ENCODE results near the gene GTPBP1.
A peak's percentile ranks its signal among the peaks of the same experiment; 100 is the strongest.

The GTPBP1 gene

DNA sequence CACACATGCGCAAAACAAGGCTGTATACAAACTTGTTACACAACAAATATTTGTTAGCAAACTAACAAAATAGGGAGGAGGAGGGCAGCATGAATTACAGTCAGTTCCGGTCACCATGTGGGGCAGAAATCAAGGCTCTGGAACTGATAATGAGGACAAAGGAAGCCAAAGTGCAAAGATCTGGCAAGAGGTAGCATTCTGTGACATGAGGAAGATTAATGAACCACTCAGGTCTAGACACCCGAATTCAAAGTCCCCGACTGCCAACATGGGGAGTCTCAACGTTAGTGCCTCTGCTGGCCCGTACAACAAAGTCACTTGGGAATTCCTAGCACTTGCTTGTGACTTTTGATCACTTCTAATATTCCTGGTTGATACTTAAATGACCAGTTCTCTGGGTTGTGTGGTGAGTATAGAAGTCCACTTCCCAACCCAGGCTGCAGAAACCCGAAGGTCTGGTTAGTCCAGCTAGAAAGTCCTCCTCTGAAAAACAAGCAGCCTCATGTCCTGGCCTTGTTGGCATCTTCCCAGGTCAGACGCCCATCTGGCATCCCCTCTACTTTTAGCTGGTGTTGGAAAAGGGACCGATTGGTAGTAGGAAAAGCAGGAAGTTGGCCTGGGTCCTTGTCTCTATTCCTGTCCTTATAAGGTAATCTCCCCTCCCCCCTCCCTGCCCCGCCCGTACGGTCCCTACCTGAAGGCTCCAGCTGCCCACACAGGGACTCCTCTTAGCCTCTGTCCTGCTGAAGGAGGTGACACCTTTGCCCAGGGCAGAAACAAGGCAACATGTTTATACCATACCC, 48.4 kb downstream of the GTPBP1 start:
- H3K36me3 Mint-ChIP-seq (ENCODE audit: insufficient read depth) = peaks cover 63% of the 10 kb centered on the region
- H3K27me3 Mint-ChIP-seq = no peaks in the 10 kb centered on the region
- DNase-seq (ENCODE audit: low spot score in 2 of 2) (no peak), ATAC-seq (replicated peaks; ENCODE audit: extremely low read depth, poor library complexity, severe bottlenecking) (no peak)
- no peaks in the 10 kb centered on the region for H3K9me3 Mint-ChIP-seq
- H3K4me3 Mint-ChIP-seq = peak overlapping the region; percentile 98
- H3K27ac Mint-ChIP-seq (ENCODE audit: low read depth) = peak overlapping the region; percentile 93
- peaks cover 81% of the 10 kb centered on the region for H3K4me1 Mint-ChIP-seq

GRCh38 chr22:38754751-38755154, 49.0 kb downstream of the GTPBP1 start:
- Mint-ChIP-seq H3K9me3 (no peaks in the 10 kb centered on the region), H3K36me3 (ENCODE audit: insufficient read depth) (peaks cover 57% of the 10 kb centered on the region), H3K27me3 (no peaks in the 10 kb centered on the region), H3K27ac (ENCODE audit: low read depth) (peak overlapping the region; percentile 93), H3K4me1 (peaks cover 77% of the 10 kb centered on the region), H3K4me3 (peak overlapping the region; percentile 98)
- no peak for ATAC-seq (replicated peaks; ENCODE audit: extremely low read depth, poor library complexity, severe bottlenecking)
- DNase-seq (ENCODE audit: low spot score in 2 of 2) = no peak

DNA sequence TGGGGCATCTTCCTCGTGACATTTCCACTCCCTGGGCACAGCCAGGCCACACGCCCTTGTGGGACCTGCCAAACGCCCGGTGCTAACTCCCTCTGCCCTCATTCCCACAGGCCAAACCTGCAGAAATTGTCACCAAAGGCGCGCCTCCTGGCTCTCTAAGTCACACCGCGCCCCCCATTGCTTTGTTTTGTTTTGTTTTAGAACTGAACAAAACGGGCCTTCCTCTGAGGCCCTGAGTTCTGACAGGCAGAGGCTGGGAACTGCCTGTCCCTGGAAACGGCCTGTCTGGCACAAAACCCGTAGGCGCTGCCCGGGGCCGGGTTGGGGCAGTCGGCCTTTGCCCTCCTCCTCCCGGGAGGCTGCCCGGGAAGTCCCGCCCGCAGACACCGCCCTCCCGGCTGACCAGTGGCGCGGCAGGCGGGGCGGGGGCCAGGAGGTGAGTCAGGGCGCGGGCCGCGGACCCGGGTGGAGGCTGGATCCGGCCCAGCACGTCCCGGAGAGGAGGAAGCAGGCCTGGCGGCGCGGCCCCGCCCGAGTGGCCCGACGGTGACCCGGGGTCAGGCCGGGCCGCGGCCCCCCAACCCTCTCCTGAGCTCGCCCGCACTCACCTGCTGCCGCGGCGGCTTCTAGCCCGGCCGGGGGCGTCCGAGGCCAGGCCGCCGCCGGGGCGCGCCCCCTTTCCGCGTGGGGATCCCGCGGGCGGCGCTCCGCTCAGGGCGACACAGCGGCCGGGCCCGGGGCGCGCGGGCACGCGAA, 49.6 kb downstream of the GTPBP1 start:
- Mint-ChIP-seq H3K36me3 (ENCODE audit: insufficient read depth) (peaks cover 52% of the 10 kb centered on the region), H3K9me3 (no peaks in the 10 kb centered on the region), H3K27ac (ENCODE audit: low read depth) (peak overlapping the region; percentile 93), H3K4me3 (peak overlapping the region; percentile 98), H3K4me1 (peaks cover 71% of the 10 kb centered on the region), H3K27me3 (no peaks in the 10 kb centered on the region)
- ATAC-seq (replicated peaks; ENCODE audit: extremely low read depth, poor library complexity, severe bottlenecking) = peak; percentile 10
- peak in 1 of 2 donors; percentile 32 for DNase-seq (ENCODE audit: low spot score in 2 of 2)

GRCh38 chr22:38755911-38756532, 50.3 kb downstream of the GTPBP1 start, which contains the start of gene SUN2:
Gene SUN2 (minus strand): TSS chr22:38755998. CDS start chr22:38752628, 3,370 bp downstream.
- DNase-seq (ENCODE audit: low spot score in 2 of 2) = peak; percentile 88 to 89
- peaks cover 45% of the 10 kb centered on the region for H3K36me3 Mint-ChIP-seq (ENCODE audit: insufficient read depth)
- peak within 1 kb of the TSS; percentile 93 for H3K27ac Mint-ChIP-seq (ENCODE audit: low read depth)
- H3K27me3 Mint-ChIP-seq = no peaks in the 10 kb centered on the region
- H3K9me3 Mint-ChIP-seq = no peaks in the 10 kb centered on the region
- peak within 1 kb of the TSS; percentile 98 for H3K4me3 Mint-ChIP-seq
- H3K4me1 Mint-ChIP-seq = peaks cover 67% of the 10 kb centered on the region
- ATAC-seq (replicated peaks; ENCODE audit: extremely low read depth, poor library complexity, severe bottlenecking) = peak; percentile 73

GRCh38 chr22:38756711-38757463, 51.1 kb downstream of the GTPBP1 start:
- H3K4me1 Mint-ChIP-seq = peaks cover 58% of the 10 kb centered on the region
- H3K27me3 Mint-ChIP-seq = no peaks in the 10 kb centered on the region
- peak overlapping the region; percentile 92 for H3K27ac Mint-ChIP-seq (ENCODE audit: low read depth)
- ATAC-seq (replicated peaks; ENCODE audit: extremely low read depth, poor library complexity, severe bottlenecking) (no peak), DNase-seq (ENCODE audit: low spot score in 2 of 2) (no peak)
- H3K4me3 Mint-ChIP-seq = peak overlapping the region; percentile 89
- peaks cover 36% of the 10 kb centered on the region for H3K36me3 Mint-ChIP-seq (ENCODE audit: insufficient read depth)
- H3K9me3 Mint-ChIP-seq = no peaks in the 10 kb centered on the region

DNA sequence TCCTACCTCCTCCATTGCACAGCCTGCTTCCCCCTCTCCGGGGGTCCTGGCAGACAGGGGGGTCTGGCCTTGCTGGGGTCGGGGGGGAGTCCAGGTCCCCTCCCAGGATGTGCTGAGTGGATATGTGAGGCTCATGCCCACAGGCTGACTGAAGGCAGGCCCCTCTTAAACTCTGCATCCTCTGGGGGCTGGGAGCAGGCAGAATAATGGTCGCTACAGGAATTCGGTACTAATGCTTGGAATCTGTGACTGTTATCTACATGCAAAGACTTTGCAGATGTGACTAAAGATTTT, 51.7 kb downstream of the GTPBP1 start:
- peaks cover 31% of the 10 kb centered on the region for H3K36me3 Mint-ChIP-seq (ENCODE audit: insufficient read depth)
- no peaks in the 10 kb centered on the region for H3K9me3 Mint-ChIP-seq
- peak overlapping the region; percentile 89 for H3K4me3 Mint-ChIP-seq
- peaks cover 53% of the 10 kb centered on the region for H3K4me1 Mint-ChIP-seq
- no peak for DNase-seq (ENCODE audit: low spot score in 2 of 2)
- peak overlapping the region; percentile 92 for H3K27ac Mint-ChIP-seq (ENCODE audit: low read depth)
- H3K27me3 Mint-ChIP-seq = no peaks in the 10 kb centered on the region
- ATAC-seq (replicated peaks; ENCODE audit: extremely low read depth, poor library complexity, severe bottlenecking) = no peak

GRCh38 chr22:38758276-38758945, 52.7 kb downstream of the GTPBP1 start:
- no peak for ATAC-seq (replicated peaks; ENCODE audit: extremely low read depth, poor library complexity, severe bottlenecking)
- Mint-ChIP-seq H3K9me3 (no peaks in the 10 kb centered on the region), H3K27ac (ENCODE audit: low read depth) (peak overlapping the region; percentile 17), H3K36me3 (ENCODE audit: insufficient read depth) (peaks cover 22% of the 10 kb centered on the region), H3K4me3 (peak overlapping the region; percentile 89), H3K4me1 (peaks cover 43% of the 10 kb centered on the region), H3K27me3 (no peaks in the 10 kb centered on the region)
- peak in 1 of 2 donors; percentile 28 for DNase-seq (ENCODE audit: low spot score in 2 of 2)

GRCh38 chr22:38759005-38759404, 53.3 kb downstream of the GTPBP1 start:
- peak overlapping the region; percentile 89 for H3K4me3 Mint-ChIP-seq

DNA sequence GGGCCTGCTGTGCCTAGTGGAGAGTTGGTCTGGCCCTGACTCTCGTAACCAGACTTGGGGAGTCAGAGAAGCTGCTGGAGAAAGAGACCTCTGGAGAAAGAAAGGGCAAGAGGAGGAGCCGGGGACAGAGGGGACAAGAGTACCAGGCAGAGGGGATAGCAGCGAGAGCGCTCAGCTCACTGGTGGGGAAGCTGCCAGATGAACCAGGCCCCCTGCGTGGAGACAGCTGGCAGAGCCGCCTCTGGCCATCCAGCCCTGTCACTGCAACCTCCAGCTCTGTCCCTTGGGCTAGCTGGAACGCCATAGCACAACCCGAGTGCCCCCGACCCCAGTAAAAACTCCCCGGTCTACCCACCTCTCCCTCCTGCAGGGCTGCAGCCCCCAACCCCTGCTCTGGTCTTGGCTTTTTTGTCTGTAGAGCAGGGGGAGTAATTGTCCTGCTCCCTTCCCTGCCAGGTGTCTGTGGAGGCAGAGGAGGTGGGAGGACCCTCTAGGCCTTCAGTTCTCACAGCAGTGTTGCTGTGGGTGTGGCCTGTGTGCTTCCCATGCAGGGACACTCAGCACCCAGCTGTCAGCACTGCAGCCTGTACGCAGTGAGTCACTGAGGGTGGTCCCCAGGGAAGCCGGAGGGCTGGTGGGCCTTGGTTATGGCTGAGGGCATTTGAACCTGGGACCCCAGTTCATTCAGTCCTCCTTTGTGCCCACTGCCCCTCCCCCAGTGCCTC, 54.9 kb downstream of the GTPBP1 start:
- Mint-ChIP-seq H3K27me3 (no peaks in the 10 kb centered on the region), H3K27ac (ENCODE audit: low read depth) (no peak overlapping the region), H3K4me3 (no peak overlapping the region), H3K36me3 (ENCODE audit: insufficient read depth) (peaks cover 7% of the 10 kb centered on the region), H3K9me3 (no peaks in the 10 kb centered on the region), H3K4me1 (peaks cover 30% of the 10 kb centered on the region)
- DNase-seq (ENCODE audit: low spot score in 2 of 2) (no peak), ATAC-seq (replicated peaks; ENCODE audit: extremely low read depth, poor library complexity, severe bottlenecking) (no peak)

More at GRCh38 chr22:38759005-38759404, 53.3 kb downstream of the GTPBP1 start:
- Mint-ChIP-seq H3K27ac (ENCODE audit: low read depth) (peak overlapping the region; percentile 17), H3K27me3 (no peaks in the 10 kb centered on the region), H3K4me1 (peaks cover 37% of the 10 kb centered on the region), H3K36me3 (ENCODE audit: insufficient read depth) (peaks cover 16% of the 10 kb centered on the region), H3K9me3 (no peaks in the 10 kb centered on the region)
- DNase-seq (ENCODE audit: low spot score in 2 of 2) (no peak), ATAC-seq (replicated peaks; ENCODE audit: extremely low read depth, poor library complexity, severe bottlenecking) (no peak)

DNA sequence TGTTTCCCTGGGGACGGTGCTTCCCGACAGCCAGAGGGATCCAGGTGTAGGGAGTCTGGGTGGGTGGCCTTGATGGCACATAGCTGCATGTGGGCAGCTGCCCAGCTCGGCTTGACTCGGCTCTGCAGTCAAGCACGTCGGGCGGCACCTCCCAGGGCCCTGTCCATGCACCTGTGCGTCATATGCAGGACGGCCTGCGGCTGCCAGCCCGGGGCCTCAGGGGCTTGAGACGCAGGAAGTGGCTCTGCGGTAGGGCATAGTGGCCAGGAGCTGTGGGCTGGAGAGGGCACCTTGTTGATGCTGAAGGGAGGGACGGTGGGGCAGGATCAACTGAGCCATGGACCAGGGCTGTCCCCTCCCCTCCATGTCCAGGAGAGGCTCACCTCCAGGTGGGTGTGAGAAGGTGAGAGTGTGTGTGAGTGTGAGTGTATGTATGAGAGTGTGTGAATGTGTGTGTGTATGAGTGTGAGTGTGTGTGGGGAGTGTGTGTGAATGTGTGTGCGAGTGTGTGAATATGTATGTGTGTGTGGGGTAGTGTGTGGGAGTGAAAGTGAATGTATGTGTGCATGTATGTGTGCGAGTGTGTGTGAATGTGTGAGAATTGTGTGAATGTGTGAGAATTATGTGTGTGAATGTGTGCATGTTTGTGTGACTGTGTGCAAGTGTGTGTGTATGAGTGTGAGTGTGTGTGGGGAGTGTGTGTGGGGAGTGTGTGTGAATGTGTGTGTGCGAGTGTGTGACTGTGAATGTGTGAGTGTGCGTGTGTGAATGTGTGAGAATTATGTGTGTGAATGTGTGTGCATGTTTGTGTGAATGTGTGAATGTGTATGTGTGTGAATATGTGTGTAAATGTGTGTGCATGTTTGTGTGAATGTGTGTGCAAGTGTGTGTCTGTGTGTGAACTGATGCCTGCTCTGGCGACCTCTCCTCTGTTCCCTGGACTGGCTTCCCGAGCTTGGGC, 55.7 kb downstream of the GTPBP1 start:
- no peak for ATAC-seq (replicated peaks; ENCODE audit: extremely low read depth, poor library complexity, severe bottlenecking)
- no peak for DNase-seq (ENCODE audit: low spot score in 2 of 2)
- Mint-ChIP-seq H3K36me3 (ENCODE audit: insufficient read depth) (peaks cover 3% of the 10 kb centered on the region), H3K4me3 (no peak overlapping the region), H3K27ac (ENCODE audit: low read depth) (no peak overlapping the region), H3K9me3 (no peaks in the 10 kb centered on the region), H3K27me3 (no peaks in the 10 kb centered on the region), H3K4me1 (peaks cover 29% of the 10 kb centered on the region)
